GM21528 (cell line): Measurements from ENCODE around the gene PDE8A.

Source experiments
- ATAC-seq: cut with Tn5 transposase; IDR thresholded peaks from one replicate; pipeline ENCODE4 v1.9.1; 2021; ENCODE audit warnings: mild to moderate bottlenecking, moderate library complexity; ENCODE audit not compliant: unreplicated experiment, low FRiP score

The PDE8A gene

DNA sequence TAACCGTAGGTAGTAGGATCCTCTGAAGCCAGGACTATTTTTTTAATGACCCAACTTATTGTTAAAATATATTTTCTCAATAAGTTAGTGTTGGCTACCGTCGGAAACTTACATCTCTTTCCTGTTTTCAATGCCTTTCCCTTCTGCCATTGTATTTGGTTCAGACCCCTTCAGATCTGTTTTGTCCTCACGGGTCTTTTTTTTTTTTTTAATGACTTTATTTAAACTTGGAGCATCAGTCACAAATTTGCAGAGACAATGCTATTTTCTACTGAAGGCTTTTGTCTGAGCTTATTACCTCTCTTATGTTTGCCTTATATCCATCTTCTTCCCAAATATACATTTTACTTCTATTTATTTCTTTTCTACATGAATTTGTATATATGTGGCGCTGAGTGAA lies 47.6 kb downstream of the PDE8A start:
- ATAC-seq = no peak

DNA sequence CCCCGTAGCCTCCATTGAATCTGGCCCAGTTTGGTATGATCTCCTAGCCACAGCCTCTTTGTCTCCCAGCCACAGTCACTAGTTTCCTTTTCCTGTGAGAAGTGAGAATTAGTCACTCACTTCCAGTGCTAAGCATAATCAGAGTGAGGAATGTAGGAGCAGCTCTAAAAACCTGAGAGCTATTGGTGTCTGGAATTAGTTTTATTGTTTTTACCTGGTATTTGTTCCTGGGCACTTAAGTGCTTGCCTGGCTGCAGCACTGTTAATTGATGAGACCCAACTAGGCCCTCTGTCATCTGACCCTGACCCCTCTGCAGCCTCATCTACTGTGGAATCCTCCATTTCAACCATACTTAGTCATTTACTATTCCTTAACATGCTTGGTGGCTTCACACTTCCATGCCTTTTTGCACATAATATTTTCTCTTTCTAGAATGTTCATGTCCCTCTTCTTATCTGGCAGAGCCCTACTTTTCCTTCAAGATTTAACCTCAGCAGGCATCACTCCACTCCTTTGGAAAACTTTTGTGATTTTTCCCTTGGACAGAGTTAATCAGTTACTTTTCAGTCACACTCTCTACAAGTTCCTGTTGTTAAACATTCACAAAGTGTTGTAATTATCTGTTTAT lies 48.8 kb downstream of the PDE8A start:
- ATAC-seq = no peak

DNA sequence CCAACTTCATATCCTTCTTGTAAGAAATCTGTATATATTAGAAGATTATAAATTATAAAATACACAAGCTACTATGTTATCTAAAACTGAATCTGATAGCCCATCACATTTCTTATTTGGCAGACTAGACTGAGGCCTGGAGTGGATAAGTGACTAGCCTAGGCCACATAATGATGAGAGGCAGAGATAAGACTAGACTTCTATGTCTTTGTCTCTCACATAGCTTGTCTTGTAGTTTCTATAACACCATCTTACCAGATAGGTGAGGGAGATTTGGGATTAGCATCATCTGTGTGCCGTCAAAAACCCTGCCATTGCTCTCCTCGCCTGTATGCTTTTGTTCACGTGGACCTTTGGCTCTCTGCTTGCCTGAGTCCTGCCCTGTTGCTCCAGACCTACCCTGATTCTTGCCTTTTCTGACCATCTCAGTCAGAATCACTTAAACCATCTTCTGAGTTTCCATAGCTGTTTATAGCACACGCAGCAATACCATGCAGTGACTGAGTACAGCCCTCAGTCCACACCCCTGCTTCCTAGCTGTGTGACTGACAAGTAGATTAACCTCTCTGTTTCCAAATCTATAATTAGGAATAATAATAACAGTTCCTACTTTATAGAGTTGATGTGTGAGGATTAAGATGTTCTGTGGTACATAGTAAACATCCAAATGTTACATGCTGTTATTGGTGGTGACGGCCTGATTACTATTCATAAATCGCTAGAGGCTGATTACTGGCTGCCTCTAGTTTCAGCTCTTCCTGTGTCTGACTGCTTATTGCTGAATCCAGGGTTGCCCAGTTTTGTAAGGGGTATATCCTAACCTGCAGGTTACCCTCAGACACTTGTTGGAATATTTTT lies 49.7 kb downstream of the PDE8A start:
- ATAC-seq = no peak

DNA sequence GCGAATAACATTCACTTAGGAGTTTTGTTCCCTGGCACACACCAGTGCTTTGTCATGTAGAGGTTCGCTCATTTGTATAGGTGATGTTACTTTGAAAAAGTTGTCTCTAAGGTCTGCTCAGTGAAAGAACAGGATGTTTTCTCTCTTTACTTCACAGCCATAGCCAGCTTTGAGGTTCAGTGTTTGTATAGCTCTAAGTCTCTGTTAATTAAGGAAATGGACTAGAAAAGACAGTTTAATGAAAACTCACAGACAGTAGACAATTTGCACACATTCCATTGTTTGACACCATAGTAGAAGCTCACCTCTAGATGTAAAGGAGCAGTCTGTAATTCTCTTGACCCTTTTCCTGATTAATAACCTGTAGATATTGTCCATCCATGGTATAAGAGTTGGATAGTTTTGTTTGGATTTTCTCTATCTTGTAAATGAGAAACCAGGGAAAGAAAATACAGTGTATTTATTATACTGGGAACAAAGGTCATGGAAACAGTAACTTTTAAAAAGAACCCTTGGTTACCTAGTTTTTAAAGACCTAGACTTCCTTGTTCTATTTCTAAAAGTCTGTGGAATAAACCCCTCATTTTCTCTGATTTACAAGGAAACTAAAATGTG lies 50.4 kb downstream of the PDE8A start:
- no peak for ATAC-seq

DNA sequence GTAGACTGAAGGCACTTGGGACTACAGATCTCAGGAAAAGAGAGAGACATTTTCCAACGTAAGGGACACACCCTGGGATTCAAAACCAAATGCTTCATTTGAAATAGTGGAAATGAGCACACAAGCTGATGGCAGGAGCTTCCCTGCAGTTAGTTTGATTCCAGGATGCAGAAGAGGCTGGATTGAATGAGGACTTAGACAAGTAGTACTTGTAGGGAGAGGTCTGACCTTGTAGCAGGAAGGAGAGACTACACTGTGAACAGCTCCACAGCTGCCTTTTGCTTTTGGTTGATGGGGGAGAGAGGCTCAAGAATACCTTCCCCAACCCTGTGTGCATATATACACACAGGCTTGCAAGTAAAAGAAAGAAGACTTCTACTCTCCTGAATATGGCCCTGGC lies 51.5 kb downstream of the PDE8A start:
- no peak for ATAC-seq

DNA sequence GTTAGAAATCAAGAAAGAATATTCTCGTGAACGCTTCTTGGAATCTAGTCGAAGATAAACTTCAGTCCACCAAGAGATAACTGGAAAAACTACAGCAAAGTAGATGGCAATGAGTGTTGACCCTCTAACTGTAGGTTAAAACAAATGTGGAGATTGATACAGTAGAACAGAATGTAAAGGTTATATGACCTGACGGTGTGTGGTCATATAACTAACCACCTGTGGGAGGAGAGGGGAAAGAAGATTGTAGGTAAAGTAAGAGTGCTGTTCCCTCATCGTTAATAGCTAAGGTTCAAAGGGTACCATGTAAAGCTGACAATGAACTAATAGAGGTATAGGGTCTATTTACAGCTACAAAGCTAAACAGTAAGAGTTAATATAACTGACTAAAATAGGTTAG lies 52.6 kb downstream of the PDE8A start:
- ATAC-seq = no peak

DNA sequence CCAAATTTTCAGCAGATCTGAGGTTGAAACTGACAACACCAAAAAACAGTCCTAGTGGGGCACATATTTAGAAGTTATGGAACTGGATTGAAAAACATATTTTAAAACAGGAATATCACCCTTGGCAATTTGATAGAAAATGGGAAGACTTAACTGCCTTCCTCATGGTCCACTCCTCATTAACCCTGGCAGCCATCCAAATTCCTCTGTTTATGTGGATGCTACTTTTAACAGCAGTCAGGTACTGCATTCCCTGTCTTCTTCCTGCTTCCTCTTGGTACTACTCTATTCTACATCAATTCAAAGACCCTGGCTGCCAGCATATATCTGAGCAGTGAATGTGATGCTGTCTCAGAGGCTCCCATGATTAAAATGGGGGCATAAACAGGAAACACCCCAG lies 54.3 kb downstream of the PDE8A start:
- ATAC-seq = no peak

DNA sequence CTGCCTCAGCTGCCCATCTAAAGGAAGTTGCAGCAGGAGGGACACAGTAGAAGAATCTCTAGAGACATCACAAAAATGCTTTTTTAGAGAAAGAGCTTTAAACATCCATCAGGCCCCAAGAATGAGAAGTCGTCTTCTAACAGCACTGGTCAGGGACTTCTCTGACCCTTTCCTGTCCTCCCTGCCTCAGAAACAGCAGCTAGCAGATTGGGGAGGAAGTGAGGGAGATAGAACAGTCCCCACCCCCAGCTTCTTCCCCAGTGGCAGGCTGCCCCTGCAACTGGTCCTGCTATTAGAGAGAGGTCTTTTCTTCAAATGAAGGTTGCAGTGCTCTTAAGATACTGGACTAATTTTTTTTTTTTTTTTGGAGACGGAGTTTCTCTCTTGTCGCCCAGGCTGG lies 55.1 kb downstream of the PDE8A start:
- ATAC-seq = no peak

DNA sequence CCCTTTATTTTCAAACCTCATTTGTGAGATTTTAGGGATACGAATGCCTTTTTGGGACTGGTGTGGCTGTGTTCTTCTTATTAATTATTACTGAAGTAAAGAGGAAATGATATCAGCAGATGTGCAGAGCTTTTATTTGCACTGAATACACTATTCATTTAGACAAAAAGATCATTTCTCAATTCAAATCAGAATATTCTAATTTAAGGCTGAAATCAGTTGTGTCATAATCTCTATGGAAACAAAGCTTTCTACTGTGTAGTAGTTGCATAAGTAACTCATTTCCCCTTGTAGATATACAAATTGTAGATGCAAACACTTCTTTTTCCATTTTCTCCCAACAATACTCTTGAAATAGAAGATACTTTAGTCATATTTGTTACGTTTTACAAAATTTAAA lies 56.0 kb downstream of the PDE8A start:
- ATAC-seq = no peak

DNA sequence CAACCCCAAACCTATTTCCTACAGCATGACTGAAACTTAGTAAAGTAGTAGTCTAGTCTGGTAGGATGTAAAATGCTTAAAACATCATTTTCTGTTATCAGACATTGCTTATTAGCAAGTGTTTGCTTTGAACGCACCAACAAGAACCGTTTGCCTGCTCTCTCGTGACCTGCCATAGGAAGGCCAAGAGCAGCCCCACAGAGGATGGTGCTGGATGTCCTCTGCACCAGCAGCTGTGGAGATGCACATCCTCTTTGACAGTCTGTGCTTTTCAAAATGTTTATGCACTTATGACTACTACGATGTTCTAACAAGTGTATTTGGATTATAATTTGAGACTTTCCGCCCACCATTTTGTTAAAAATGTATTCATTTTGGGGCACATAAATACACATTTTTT lies 59.6 kb downstream of the PDE8A start:
- no peak for ATAC-seq

DNA sequence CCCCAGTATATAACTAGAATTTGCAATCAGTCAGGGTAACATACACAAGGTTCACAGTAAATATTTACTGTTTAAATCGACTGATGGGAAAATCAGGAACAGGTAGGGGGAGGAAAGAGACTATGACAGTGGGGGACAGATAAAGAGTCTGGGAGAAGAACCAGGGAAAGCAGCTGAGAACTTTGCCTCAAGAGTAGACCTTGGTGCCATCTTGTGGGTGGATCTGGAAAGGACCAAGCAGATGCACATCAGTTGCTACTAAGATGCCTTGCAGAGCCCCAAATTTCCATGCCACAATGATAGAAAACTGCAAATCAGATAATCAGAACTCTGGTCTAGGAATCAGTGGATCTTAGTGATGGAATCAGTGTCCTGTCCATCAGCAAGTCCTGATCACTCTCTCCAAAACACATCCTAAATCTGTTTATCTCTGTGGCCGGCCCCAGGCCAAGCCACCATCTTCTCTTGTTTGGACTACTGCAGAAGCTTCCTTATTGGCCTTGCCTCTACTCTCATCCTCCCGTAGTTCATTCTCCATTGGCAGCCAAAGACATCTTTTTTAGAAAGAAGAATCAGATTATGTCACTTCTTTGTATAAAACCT lies 62.7 kb downstream of the PDE8A start:
- no peak for ATAC-seq

DNA sequence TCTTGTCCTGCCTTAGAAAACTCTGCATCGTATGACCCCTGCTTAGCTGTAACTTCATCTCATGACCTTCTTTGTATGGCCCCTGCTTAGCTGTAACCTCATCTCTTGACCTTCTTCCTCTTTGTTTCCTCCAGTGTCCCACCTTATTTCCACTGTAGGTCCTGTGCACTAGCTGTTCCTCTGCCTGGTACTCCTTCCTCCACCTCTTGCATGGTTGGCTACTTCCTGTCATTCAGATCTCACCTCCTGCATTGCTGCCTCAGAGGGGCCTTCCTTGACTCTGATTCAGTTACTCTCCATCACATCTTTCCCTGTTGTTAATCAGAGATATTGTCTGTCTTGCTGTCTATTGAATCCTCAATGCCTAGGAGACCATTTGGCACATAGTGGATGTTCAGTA lies 63.2 kb downstream of the PDE8A start:
- no peak for ATAC-seq

DNA sequence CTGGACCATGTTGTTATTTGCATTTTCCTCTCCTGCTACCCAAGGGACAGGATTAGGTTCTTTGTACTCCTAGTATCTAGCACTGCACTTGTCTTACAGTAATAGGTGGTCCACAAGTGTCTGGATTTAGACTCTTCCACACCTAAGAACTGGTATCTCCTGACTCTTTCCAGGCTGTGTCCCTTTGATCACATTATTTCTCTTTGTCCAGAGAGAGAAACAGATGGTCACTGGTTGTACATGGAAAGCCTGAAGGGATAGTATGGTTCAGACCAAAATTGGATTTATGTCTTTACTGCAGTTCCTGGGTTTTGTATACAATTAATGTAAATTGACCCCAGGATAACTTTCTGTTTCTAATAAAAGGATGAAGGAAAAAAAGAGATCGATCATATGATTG lies 64.0 kb downstream of the PDE8A start:
- ATAC-seq = no peak

DNA sequence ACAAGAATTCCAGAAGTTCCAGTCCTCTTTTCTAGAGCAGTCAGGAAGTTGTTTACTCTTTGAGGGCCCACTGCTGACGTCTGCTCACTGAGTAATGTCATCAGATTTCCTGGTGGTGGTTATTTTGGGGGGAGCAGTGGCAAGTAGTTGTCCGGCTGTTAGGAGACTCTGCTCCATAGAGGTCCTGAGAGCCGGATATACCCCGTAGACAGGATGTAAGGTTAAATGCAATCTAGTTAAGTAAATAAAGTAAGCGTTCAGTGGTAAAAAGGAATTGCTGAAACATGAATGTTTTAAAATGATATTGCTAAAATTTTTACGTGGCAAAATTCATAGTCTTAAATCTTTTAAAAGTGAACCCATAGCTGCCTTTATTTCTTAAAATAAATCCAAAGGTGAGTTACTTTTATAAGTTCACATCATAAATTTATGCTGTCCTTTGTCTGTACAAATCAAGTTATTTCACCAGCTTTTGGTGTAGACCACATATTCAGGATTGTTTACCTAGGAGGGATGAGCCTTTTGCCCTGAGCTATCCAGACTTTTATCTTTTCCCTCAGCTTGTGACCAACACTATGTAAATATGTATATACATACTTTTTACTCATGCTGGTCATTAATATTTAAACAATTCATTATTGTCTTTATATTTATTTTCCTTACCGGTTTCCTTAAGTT lies 65.8 kb downstream of the PDE8A start:
- ATAC-seq = no peak

DNA sequence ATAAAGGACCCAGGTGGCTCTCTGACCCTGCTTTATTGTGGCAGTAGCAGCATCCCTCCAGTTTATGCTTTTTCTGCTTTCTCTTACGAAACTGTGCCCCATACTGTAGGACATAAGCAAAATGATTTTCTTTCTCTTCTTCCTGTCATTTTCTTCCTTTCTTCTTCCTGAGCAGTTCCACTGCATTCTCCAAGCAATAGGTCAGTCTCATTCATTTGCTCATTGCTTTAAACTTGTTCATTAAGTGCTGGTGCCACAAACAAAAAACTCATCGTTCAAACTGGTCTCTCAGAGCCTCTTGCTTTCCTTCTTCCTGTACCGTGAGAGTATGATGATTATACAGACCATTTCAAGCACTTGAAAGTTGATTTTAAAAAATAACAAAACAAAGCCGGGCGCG lies 66.8 kb downstream of the PDE8A start:
- no peak for ATAC-seq

DNA sequence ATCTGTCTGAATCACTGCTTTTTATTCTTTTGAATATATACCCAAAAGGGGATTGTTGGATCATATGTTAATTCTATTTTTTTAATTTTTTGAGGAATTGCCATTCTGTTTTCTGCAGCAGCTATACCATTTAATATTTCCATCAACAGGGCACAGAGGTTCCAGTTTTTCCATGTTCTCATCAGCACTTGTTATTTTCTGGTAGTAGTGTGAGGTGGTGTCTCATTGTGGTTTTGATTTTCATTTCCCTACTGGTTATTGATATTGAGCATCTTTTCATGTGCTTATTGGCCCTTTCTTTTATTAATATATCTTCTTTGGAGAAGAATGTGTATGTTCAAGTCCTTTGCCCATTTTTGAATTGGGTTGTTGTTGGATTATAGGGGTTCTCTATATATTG lies 68.1 kb downstream of the PDE8A start:
- ATAC-seq = no peak

DNA sequence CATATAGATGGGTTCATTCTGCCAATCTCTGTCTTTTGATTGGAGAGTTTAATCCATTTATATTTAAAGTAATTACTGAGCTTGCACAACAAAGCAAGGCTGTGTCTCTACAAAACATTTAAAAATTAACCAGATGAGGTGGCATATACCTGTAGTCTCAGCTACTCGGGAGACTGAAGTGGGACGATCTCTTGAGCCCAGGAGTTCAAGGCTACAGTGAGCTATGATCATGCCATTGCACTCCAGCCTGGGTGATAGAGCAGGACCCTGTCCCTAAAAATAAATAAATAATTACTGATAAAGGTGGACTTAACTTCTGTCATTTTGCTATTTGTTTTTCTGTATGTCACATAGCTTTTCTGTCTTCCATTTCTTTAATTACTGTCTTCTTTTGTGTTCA lies 78.1 kb downstream of the PDE8A start:
- no peak for ATAC-seq

DNA sequence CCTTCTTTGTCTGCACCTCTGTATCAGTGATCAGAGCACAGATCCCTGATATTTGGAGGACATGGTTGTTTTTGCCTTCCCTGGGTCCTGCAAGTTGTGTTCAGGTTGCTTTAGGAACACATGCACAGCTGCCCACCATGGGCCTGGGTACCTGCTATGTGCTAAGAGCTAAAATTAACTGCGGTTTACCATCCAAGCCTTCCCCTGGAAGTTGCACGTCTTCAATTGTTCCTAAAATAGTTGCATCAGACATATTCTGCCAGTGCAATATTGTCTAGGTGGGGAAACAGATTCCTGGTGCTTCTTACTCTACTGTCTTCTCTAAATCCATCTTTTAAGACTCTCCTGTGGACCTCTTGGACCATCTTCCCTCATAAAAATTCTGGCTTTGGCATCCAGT lies 80.9 kb downstream of the PDE8A start:
- ATAC-seq = no peak

DNA sequence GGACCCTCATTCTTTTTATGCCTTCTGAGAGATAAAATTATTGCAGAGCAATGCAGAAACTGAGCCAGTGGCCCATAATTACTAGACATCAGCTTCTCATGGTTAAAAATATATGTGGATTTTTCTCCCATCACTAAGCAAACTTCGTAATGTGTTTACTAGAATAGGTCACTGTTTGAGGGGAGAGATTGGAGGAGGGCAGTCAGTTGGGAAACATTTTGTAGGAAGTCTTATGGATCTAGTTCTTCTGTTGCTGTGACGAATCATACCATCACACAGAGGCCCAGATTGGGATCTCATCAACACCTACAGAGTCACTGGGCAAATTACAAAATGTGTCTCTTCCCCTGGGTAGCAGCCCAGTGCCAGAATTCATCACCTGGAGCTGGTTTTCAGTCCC lies 81.4 kb downstream of the PDE8A start:
- no peak for ATAC-seq

DNA sequence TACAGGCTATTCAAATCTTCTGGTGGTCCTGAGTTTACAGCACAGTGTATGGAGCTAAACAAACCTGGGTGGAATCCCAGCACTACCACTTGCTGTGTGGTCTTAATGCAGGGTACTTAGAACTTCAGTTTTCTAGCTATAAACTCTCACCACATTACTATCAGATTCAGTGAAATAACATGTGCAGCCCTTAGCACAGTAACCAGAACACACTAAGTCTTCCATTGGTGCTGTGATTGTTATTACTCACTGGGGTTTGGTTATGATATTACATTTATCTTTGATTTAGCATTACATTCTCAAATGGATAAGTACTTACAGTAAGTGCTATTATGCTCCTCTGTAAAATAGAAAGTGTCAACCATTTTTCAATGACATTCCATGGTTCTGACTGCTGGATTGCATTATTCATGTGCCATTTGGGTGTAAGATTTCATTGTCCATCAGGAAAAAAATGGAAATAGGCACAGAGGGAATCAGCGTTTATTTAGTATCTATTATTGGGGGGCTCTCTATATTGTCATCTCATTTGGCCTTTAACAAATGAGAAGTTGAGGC lies 81.9 kb downstream of the PDE8A start:
- no peak for ATAC-seq

DNA sequence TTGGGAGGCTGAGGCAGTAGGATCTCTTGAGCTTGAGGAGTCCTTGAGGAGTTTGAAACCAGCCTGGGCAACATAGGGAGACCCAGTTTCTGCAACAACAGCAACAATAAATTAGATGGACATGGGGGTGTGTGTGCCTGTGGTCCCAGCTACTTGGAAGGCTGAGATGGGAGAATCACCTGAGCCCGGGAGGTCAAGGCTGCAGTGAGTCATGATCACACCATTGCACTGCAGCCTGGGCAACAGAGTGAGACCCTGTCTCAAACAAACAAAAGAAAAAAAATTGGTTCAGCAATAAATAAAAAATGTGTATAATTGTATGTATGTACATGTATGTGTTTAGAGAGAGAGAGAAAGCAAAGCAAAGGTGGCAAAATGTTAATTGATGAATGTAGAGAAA lies 83.1 kb downstream of the PDE8A start:
- ATAC-seq = no peak
